HUES6 (cell line): ENCODE measurements around the gene NOPCHAP1.
"Not testable (repeated sequence)": the region's sequence is repeated elsewhere in the genome, so short reads cannot be mapped to it uniquely, and the experiment has no call there.

ENCODE experiments used
- H3K27ac ChIP-seq: 2 replicates; pipeline ENCODE4 v1.7.0; 2013; ENCODE audit warnings: low read depth, mild to moderate bottlenecking, low read length, inconsistent platforms
- H3K27me3 ChIP-seq: 2 replicates; pipeline ENCODE4 v1.6.1; 2013; ENCODE audit warnings: low read length; ENCODE audit not compliant: control insufficient read depth, insufficient read depth
- H3K36me3 ChIP-seq: 2 replicates; pipeline ENCODE4 v1.6.1; 2013; ENCODE audit warnings: low read length; ENCODE audit not compliant: control insufficient read depth, insufficient read depth
- H3K4me1 ChIP-seq: 2 replicates; pipeline ENCODE4 v1.6.1; 2013; ENCODE audit warnings: low read length; ENCODE audit not compliant: control insufficient read depth, insufficient read depth
- H3K4me3 ChIP-seq: 2 replicates; pipeline ENCODE4 v1.5.1; 2013; ENCODE audit warnings: low read depth, low read length
- H3K9ac ChIP-seq: one replicate; pipeline ENCODE4 v1.6.1; 2013; ENCODE audit warnings: mild to moderate bottlenecking, low read length
- H3K9me3 ChIP-seq: 2 replicates; pipeline ENCODE4 v1.6.1; 2013; ENCODE audit warnings: low read depth, low read length; ENCODE audit not compliant: control insufficient read depth, insufficient read depth

The NOPCHAP1 gene

DNA sequence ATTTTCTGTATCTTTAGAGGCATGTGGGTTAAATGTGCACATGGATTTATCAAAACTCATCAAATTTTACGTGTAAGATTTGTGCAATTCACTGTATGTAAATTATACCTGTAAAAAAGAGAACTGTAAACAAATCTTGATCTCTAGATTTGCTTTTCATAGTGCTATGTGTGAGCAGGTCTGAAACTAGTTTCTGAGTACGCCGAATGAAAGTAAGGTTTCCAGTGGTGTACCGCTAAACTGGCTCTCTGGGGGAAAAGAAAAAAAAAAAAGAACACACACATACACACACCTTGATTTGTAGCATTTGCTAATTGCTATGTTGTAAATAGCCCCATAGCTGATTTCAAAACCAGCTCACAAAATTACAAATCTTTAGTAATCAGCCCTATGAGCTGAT lies 19.4 kb upstream of the NOPCHAP1 start:
- H3K9me3 ChIP-seq: no peaks in the 10 kb centered on the region; the same call in 1 of the 2 replicates
- H3K4me3 ChIP-seq: no peak overlapping the region
- H3K27ac ChIP-seq: no peak overlapping the region
- no peak overlapping the region for H3K9ac ChIP-seq
- no peaks in the 10 kb centered on the region for H3K36me3 ChIP-seq
- no peaks in the 10 kb centered on the region for H3K27me3 ChIP-seq
- peaks cover 4% of the 10 kb centered on the region; the same call in 1 of the 2 replicates for H3K4me1 ChIP-seq

DNA sequence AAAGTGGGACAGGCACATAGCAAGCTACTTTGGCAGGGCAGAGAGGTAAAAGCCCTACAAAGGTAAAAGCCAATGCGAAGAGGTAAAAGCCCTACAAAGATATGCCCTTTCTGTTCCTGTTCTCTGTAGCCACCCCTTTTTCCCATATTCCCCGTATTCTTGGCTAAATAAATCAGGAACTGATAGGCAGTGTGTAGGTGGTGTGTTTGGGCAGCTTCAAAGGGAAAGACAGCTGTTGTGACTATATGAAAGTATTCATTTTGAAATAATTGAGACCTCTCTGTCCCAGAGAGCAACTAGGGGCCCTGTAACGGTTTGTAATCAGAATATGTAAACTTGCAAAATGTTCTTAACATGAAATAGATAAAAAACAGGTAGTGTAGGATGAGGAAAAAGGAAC lies 16.8 kb upstream of the NOPCHAP1 start:
- H3K27ac ChIP-seq: no peak overlapping the region
- no peak overlapping the region for H3K9ac ChIP-seq
- no peak overlapping the region for H3K4me3 ChIP-seq
- no peaks in the 10 kb centered on the region; the same call in 1 of the 2 replicates for H3K9me3 ChIP-seq
- no peaks in the 10 kb centered on the region for H3K36me3 ChIP-seq
- no peaks in the 10 kb centered on the region for H3K4me1 ChIP-seq
- H3K27me3 ChIP-seq: no peaks in the 10 kb centered on the region

DNA sequence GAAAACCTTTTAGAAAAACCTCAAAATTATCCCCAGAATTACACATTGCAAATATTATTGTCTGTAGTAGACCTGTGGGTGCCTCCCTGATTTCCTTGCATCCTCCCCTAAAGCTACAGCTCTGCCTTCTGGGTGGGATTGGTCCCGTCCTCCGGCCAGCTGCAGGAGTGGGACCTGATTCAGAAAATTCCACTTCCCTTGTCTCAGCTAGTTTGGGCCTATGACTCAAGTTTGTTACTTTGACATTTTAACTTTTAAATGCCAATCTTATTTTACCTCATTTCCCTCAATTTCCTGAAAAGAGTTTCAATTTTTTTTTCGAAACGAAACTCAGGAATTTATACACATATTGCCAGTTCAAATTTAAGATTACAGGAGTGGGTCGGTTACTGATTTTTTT lies 14.8 kb upstream of the NOPCHAP1 start:
- Histone ChIP-seq H3K4me3 (no peak overlapping the region), H3K36me3 (no peaks in the 10 kb centered on the region), H3K27me3 (no peaks in the 10 kb centered on the region), H3K4me1 (no peaks in the 10 kb centered on the region), H3K9me3 (no peaks in the 10 kb centered on the region), H3K27ac (no peak overlapping the region), H3K9ac (no peak overlapping the region)

DNA sequence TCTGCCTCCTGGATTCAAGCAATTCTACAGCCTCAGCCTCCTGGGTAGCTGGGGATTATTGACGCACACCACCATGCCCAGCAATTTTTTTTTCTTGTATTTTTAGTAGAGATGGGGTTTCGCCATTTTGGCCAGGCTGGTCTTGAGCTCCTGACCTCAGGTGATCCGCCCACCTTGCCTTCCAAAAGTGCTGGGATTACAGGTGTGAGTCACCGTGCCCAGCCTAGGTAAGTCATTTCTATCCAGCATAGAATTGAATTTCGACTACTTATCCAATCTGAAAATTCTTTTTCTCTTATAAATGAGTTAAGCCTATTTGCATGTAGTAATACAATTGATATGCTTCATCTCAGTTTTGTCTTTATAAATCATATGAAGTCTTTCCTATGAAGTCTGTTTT lies 12.9 kb upstream of the NOPCHAP1 start:
- no peaks in the 10 kb centered on the region for H3K4me1 ChIP-seq
- no peaks in the 10 kb centered on the region for H3K36me3 ChIP-seq
- H3K27me3 ChIP-seq: no peaks in the 10 kb centered on the region
- no peak overlapping the region for H3K27ac ChIP-seq
- H3K4me3 ChIP-seq: no peak overlapping the region
- H3K9ac ChIP-seq: no peak overlapping the region
- no peaks in the 10 kb centered on the region for H3K9me3 ChIP-seq

DNA sequence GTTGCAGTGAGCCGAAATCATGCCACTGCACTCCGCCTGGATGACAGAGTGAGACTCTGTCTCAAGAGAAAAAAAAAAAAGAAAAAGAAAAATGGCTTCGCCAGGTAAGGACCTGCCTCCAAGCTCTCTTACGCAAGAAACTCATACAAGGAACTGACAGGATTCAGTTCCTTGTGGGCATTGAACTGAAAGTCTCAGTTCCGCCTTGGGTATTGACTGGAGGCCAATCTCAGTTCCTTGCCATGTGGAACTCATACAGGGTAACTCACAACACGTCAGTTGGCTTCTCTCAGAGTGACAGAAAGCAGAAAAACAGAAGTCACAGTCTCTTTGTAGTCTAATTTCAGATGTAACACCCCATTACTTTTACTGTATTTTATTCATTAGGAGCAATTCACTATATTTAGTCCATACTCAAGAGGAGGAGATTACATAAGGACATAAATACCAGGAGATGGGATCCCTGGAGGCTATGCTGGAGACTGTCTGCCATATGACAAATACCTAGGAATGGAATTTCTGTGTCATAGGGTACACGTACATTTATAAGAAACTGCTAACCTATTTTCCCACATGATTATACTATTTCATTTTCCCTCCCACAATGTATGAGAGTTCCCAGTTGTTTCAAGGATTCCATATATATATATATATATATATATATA lies 11.4 kb upstream of the NOPCHAP1 start:
- H3K4me3 ChIP-seq: no peak overlapping the region
- no peak overlapping the region for H3K9ac ChIP-seq
- H3K36me3 ChIP-seq: no peaks in the 10 kb centered on the region

DNA sequence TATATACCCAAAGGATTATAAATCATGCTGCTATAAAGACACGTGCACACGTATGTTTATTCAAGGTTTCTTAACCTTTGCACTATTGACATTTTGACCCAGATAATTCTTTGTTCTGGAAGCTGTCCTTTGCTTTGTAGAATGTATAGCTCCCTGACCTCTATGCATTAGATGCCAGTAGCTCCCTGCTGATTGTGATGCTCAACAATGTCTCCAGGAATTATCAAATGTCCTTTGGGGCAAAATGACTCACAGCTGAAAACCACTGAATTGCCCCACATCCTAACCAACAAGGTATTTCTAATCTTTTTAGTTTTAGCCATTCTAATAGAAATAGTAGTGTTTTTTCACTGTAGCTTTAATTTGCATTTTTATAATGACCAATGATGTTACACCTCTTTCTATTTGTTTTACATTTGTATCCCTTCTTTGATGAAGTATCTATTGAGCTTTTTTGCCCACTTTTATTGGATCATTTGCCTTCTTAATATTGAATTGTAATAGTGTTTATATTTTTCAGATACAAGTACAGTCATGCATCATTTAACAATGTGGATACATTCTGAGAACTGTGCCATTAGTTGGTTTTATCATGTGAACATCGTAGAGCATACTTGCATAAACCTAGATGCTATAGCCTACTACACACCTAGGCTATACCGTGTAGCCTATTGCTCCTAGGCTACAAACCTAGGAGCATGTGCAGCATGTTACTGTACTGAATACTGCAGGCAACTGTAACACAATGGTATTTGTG lies 10.4 kb upstream of the NOPCHAP1 start:
- H3K4me3 ChIP-seq: no peak overlapping the region
- no peaks in the 10 kb centered on the region for H3K27me3 ChIP-seq
- no peaks in the 10 kb centered on the region for H3K9me3 ChIP-seq
- no peak overlapping the region for H3K27ac ChIP-seq
- no peak overlapping the region for H3K9ac ChIP-seq
- no peaks in the 10 kb centered on the region for H3K4me1 ChIP-seq
- no peaks in the 10 kb centered on the region for H3K36me3 ChIP-seq

More for the DNA sequence above, 11.4 kb upstream of the NOPCHAP1 start:
- no peaks in the 10 kb centered on the region for H3K27me3 ChIP-seq
- H3K27ac ChIP-seq: no peak overlapping the region
- H3K4me1 ChIP-seq: no peaks in the 10 kb centered on the region
- no peaks in the 10 kb centered on the region for H3K9me3 ChIP-seq

DNA sequence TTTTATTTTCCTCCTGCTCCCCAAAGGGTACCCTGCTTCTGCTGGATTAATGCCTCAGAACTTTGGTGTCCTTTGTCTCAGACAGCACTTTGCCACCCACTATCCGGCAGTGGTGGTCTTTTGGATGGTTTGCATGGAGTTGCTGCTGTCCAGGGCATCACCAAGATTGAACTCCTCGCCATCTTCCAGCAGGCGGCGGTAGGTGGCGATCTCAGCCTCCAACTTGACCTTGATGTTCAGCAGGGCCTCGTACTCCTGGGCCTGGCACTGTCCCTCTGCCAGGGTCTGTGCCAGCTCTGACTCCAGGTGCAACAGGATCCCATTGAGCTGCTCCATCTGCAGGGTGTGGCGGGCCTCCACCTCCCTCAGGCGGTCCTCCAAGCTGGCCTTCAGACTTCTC lies 9.4 kb upstream of the NOPCHAP1 start:
- no peaks in the 10 kb centered on the region for H3K4me1 ChIP-seq
- H3K27me3 ChIP-seq: no peaks in the 10 kb centered on the region
- H3K9ac ChIP-seq: no peak overlapping the region
- H3K9me3 ChIP-seq: no peaks in the 10 kb centered on the region
- no peak overlapping the region for H3K27ac ChIP-seq
- no peaks in the 10 kb centered on the region for H3K36me3 ChIP-seq
- H3K4me3 ChIP-seq: no peak overlapping the region

DNA sequence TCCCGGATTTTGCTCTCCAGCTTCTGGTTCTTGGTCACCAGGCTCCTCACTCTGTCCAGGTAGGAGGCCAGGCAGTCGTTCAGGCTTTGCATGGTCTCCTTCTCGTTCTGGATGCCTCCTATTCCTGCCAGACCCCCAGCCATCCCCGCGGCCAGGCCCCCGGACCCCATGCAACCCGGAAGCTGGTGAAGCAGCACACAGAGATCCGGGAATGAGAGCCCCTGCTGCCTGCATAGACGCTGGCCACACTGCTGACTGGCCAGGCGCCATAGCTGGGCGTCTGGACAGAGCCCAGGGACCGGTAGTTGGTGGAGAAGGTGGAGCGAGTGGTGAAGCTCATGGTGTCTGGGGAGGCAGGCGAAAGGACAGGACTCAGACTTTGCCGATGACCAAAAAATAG lies 8.4 kb upstream of the NOPCHAP1 start:
- not testable (repeated sequence) for H3K9ac ChIP-seq, H3K4me3 ChIP-seq, H3K27me3 ChIP-seq

DNA sequence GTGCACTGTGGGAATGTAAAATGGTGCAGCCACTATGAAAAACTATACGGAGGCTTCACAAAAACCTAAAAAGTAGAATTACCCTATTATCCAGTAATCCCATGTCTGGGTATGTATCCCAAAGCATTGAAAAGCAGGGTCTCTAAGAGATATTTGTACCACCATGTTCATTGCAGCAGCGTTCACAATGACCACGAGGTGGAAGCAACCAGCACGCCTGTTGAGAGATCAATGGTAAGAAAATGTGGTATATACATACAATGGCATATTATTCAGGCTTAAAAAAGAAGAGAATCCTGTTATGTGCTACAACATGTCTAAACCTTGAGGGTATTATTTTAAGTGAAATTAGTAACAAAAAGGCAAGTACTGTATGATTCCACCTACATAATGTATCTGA lies 910 bp upstream of the NOPCHAP1 start:
- peaks cover 5% of the 10 kb centered on the region for H3K4me1 ChIP-seq
- peaks cover 23% of the 10 kb centered on the region for H3K36me3 ChIP-seq
- no peaks in the 10 kb centered on the region for H3K27me3 ChIP-seq
- no peak overlapping the region for H3K4me3 ChIP-seq
- no peak overlapping the region for H3K27ac ChIP-seq
- H3K9ac ChIP-seq: no peak overlapping the region
- H3K9me3 ChIP-seq: no peaks in the 10 kb centered on the region

More for the DNA sequence above, 8.4 kb upstream of the NOPCHAP1 start:
- H3K4me1 ChIP-seq, H3K9me3 ChIP-seq, H3K36me3 ChIP-seq, H3K27ac ChIP-seq: not testable (repeated sequence)

DNA sequence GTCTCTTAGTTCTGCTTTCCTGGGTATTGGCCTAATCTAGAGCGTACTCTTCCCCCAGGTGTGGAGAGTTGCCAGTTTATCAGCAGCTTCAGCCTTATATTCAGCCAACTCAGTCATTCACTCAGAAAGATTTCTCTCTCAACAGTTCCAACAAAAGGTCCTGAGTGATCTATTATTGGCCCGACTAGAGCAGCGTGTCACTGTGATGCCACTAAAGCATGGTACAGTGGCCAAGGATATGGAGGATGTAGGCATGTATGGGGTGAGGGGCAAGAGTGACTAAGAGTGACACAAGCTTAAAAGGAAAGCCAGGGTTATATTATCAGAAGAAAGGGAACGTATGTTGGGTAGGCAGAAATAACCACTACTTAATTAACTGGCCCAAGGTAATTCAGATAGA lies 4.8 kb downstream of the NOPCHAP1 start:
- H3K9me3 ChIP-seq: no peaks in the 10 kb centered on the region
- H3K27me3 ChIP-seq: no peaks in the 10 kb centered on the region
- peaks cover 79% of the 10 kb centered on the region for H3K36me3 ChIP-seq
- H3K9ac ChIP-seq: no peak overlapping the region
- H3K27ac ChIP-seq: no peak overlapping the region
- peaks cover 5% of the 10 kb centered on the region for H3K4me1 ChIP-seq
- no peak overlapping the region for H3K4me3 ChIP-seq

DNA sequence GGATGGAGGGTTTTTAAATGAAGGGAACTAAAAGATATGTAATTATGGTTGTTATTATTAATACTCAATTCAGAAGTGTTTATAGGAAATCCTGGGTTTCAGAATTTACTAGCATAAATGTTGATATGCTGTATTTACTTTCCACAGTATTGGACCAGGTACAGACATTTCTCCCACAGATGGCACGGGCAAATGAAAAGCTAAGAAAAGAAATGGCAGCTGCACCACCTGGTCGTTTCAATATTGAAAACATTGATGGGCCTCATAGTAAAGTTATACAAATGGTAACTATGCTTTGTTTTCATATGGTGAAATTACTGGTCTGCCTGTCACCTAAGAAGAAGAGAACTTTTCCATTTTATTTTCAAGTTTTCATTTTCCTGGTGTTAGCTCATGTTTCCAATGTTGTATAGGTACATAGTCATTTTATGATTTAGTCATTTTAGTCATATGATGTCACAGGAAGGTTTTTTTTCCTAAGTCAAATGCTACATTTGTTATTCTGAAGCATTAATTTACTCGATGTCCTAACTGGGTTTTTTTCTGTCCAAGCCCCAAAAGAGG lies 5.5 kb downstream of the NOPCHAP1 start:
- Histone ChIP-seq H3K9ac (no peak overlapping the region), H3K27me3 (no peaks in the 10 kb centered on the region), H3K27ac (no peak overlapping the region), H3K36me3 (peaks cover 86% of the 10 kb centered on the region), H3K9me3 (no peaks in the 10 kb centered on the region), H3K4me3 (no peak overlapping the region), H3K4me1 (peaks cover 5% of the 10 kb centered on the region)
